HG02852 (cell line): ENCODE data around the gene ARHGAP40.

Experiments
- ATAC-seq: cut with Tn5 transposase; IDR thresholded peaks from one replicate; pipeline ENCODE4 v1.9.1; 2021; ENCODE audit warnings: mild to moderate bottlenecking, moderate library complexity; ENCODE audit not compliant: unreplicated experiment

Gene ARHGAP40

GRCh38 chr20:38649275-38649891 is 47.8 kb downstream of the ARHGAP40 start:
- ATAC-seq, result no peak

GRCh38 chr20:38650010-38650409 is 48.4 kb downstream of the ARHGAP40 start:
- ATAC-seq, result no peak

GRCh38 chr20:38651154-38651553 is 49.5 kb downstream of the ARHGAP40 start:
- no peak for ATAC-seq

GRCh38 chr20:38651562-38651961 is 50.0 kb downstream of the ARHGAP40 start:
- ATAC-seq, result no peak

- ATAC-seq, result no peak
These were observed 51.4 kb downstream of the ARHGAP40 start for GRCh38 chr20:38652995-38653394.

DNA sequence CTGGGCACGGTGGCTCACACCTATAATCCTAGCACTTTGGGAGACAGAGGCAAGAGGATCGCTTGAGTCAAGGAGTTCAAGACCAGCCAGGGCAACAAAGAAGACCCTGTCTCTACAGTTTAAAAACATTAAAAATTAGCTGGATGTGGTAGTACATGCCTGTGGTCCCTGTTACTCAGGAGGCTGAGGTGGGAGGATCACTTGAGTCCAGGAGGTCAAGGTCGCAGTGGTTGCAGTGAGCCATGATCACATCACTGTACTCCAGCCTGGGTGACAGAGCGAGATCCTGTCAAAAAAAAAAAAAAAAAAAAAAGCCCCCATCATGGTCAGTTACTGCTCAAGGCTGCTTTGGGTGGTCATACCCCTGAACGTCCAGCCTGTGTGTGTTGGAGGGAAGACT is 55.8 kb downstream of the ARHGAP40 start:
- no peak for ATAC-seq

DNA sequence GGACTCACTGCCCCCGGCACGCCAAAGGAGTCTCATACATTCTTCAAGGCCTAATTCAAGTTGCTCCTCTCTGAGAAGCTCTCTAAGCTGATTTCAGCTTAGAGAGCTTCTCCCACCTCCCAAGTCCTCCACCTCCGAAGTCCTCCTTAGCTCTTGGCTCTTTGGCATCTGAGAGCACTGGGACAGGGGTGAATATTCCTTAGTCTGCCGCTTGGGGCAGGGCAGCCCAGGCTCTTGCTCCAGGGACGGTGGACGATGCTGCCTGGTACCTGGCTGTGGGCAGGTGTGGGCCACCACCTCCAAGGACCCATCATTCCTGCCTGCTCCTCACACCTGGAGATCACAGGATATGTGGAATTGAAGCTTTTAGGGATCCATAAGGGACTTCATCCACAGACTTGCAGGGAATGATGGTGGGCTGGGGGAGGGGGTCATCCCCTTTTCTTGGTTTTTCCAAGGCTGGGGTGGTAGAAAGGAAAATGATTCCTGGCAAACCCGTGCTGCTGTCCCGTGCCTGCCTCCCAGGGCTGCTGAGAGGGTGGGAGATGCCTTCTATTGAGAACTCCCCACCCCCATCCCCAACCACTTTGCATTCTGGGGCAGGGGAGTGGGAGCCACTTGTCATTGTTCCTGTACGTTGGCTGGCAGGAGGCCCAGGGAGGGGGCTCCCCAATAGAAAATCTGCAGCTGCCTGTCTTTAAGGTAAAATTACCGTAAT is 57.4 kb downstream of the ARHGAP40 start:
- ATAC-seq, result no peak

DNA sequence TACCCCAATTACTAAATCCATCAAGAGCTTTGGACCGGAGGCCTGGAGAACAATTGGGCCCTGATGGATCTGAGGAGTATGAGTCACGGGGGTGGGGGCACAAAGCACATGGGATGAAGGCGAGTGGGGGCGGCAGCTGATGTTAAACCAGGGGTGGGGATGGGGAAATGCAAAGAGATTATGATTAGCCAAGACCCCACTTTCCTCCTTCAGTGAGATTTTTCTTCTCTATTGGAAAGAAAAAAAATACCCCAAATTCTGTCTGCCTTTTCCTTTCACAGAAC is 57.9 kb downstream of the ARHGAP40 start:
- no peak for ATAC-seq

GRCh38 chr20:38660429-38660828 is 58.8 kb downstream of the ARHGAP40 start:
- ATAC-seq, result no peak

DNA sequence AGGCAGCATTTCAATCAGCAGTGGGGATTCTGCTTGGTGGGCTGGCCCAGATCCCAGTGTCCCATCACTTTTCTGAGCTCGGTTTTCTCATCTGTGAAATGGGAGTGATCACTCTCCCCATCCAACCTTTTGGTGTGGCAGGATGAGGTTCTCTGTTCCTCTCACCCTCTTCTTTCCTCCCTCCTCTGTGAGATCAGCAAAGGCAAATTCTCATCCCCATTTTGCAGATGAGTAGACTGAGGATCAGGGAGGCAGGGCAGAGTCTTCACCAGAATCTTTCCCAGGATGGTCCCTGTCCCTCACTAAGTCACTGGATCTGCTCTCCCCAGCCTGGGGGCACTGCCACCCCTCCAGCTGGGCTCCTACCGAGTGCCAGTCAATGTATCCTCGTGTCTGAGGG is 62.1 kb downstream of the ARHGAP40 start:
- ATAC-seq, result no peak

- no peak for ATAC-seq
These were observed 62.7 kb downstream of the ARHGAP40 start for GRCh38 chr20:38664284-38664683.

GRCh38 chr20:38665094-38665493 is 63.5 kb downstream of the ARHGAP40 start:
- ATAC-seq, result no peak

DNA sequence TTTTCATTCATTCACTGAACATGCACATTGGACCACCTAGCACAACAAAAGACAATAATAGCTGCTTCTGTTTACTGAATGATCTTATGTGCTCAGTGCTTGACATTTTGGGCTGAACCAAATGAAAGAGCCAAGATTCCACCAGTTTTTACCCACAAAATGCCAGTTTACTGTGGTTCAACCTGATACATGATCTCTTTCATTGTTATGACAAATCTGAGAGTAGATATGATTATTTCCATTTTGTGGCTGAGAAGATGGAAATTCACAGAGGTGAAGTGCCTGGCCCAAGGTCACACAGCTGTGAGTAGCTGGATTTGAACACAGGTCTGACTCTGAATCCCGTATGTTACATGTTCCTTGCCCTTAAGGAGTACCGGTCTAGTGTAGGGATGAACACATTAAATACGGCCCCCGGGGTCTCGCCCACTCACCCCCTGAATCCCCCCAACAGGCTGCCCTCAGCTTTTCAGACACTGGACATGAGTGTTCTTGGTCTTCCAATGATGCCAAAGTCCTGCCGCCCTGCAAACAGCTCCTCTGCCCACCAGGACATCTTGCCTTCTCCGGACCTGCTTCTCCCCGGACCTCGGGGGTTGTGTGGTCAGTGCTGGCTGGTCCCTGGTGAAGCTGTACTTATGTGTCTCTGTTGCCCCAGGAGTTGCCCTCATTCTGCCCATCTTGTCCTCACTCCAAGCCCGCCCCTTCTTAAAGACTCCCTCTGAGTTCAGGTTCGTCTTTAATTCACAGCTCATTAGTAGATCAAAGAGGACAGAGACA is 64.1 kb downstream of the ARHGAP40 start:
- ATAC-seq, result no peak

- ATAC-seq, result no peak
These were observed 65.9 kb downstream of the ARHGAP40 start for GRCh38 chr20:38667417-38667956.

GRCh38 chr20:38669688-38670087 is 68.1 kb downstream of the ARHGAP40 start:
- no peak for ATAC-seq

- ATAC-seq, result no peak
These were observed 69.2 kb downstream of the ARHGAP40 start for GRCh38 chr20:38670786-38671185.

DNA sequence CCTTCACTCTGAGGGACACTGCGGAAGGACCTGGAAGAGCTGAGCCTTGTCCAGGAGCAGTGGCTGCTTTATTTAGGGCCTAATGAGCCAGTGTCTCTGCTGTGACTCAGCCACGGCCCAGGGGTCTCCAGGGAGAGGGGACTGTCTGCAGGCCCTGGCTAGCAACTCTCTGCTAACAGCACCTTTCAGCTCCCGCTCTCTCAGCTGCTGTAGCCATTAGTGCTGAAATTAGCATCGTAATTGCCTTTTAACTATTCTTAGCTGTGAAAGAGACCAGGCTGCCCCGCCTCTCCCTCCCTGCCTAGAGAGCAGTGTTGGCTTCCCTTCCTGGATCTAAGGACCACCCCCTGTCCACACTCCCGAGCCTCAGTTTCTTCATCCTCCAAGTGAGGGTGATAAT is 69.6 kb downstream of the ARHGAP40 start:
- no peak for ATAC-seq

GRCh38 chr20:38671701-38672292 is 70.2 kb downstream of the ARHGAP40 start:
- ATAC-seq, result no peak

DNA sequence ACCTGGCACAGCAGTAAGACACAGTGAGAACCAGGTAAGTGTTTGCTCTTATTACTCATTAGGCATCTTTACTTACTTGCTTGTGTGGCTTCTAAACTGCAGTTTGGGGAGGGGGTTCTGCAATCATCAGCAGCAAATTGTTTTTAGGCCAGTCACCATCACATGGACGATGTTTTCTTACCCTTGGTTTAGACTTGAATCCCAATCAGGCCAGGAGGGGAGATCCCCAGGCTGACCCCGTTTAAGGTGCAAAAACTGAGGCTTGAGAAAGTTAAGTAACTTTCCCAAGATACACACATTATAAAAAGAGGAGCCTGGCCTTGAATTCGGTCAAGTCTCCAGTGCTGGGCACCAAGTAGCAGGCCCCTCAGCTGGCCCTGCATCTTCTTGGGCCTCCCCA is 70.9 kb downstream of the ARHGAP40 start:
- ATAC-seq, result no peak

GRCh38 chr20:38673261-38673660 is 71.7 kb downstream of the ARHGAP40 start:
- ATAC-seq, result no peak

GRCh38 chr20:38673725-38674091 is 72.1 kb downstream of the ARHGAP40 start:
- peak; percentile 34 for ATAC-seq
